ENCODE measurements around the gene ELOA. TPM values are rescaled to one million over a fixed set of nuclear protein-coding genes. Genes with fewer than 3 reads are reported as not detected.

ELOA gene
- total RNA-seq, 1 donor from 2014 or later, result 64.2 TPM

- no peak overlapping the region for H3K27ac ChIP-seq
- no peaks in the 10 kb centered on the region for H3K27me3 ChIP-seq (ENCODE audit: low read depth)
- peaks cover 74% of the 10 kb centered on the region for H3K36me3 ChIP-seq
- no peak overlapping the region for H3K4me3 ChIP-seq
- DNase-seq (no peak), ATAC-seq (no peak)
- peaks cover 6% of the 10 kb centered on the region for H3K4me1 ChIP-seq
- intact Hi-C loops (cut with DNase I), result no loop called here
- TF ChIP-seq, protein P1, sequence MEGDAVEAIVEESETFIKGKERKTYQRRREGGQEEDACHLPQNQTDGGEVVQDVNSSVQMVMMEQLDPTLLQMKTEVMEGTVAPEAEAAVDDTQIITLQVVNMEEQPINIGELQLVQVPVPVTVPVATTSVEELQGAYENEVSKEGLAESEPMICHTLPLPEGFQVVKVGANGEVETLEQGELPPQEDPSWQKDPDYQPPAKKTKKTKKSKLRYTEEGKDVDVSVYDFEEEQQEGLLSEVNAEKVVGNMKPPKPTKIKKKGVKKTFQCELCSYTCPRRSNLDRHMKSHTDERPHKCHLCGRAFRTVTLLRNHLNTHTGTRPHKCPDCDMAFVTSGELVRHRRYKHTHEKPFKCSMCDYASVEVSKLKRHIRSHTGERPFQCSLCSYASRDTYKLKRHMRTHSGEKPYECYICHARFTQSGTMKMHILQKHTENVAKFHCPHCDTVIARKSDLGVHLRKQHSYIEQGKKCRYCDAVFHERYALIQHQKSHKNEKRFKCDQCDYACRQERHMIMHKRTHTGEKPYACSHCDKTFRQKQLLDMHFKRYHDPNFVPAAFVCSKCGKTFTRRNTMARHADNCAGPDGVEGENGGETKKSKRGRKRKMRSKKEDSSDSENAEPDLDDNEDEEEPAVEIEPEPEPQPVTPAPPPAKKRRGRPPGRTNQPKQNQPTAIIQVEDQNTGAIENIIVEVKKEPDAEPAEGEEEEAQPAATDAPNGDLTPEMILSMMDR (IDR thresholded peaks at IDR 0.05), result no peak
- no peaks in the 10 kb centered on the region for H3K9me3 ChIP-seq
Observed at GRCh38 chr1:23763041-23763577, 19.8 kb downstream of the ELOA start.

- ATAC-seq (no peak), DNase-seq (no peak)
- intact Hi-C loops (cut with DNase I), result no loop called here
- Histone ChIP-seq H3K27ac (no peak overlapping the region), H3K4me1 (peaks cover 4% of the 10 kb centered on the region), H3K9me3 (no peaks in the 10 kb centered on the region), H3K27me3 (ENCODE audit: low read depth) (no peaks in the 10 kb centered on the region), H3K36me3 (peaks cover 43% of the 10 kb centered on the region), H3K4me3 (no peak overlapping the region)
- TF ChIP-seq, protein P1 (IDR thresholded peaks at IDR 0.05), result no peak
Observed at GRCh38 chr1:23768733-23769132, 25.5 kb downstream of the ELOA start.

DNA sequence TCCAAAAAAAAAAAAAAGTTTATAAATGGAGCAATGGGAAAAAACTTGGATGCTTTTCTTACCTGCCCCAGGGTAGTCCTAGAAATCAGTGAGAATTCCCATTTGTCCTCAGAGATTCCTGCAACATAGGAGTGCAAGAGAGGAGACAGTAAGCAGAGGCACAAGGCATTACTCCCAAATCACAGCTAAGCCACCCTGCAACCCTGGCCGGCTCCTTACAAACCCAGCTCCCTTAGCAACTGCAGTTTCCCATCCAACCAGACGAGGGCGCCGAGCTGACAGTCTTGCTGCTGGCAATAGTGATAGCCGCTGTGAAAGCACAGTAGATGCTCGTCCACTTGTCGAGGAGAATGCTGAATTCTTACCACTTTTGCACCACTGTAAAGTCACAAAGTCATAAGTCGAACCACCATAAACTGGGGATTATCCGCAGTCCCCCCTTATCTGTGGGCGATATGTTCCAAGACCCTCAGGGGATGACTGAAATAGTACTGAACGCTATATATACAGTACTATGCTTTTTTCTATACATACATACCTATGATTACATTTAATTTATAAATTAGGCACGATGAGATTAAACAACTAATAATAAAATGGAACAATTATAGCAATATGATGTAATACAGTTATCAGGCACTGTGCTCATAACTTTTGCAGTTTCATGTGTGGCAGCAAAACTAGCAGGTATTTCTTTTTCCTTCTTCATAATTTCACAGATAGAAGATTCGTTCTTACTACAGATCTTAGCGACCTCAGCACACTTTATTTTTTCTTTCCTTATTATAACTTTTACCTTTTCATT, 29.0 kb downstream of the ELOA start:
- Histone ChIP-seq H3K9me3 (no peaks in the 10 kb centered on the region), H3K36me3 (peaks cover 25% of the 10 kb centered on the region), H3K27me3 (ENCODE audit: low read depth) (no peaks in the 10 kb centered on the region), H3K4me1 (peaks cover 8% of the 10 kb centered on the region), H3K4me3 (no peak overlapping the region), H3K27ac (no peak overlapping the region)
- TF ChIP-seq, protein P1 (IDR thresholded peaks at IDR 0.05), result peak; percentile 94
- DNase-seq (peak; percentile 92), ATAC-seq (peak; percentile 92 to 95)
- intact Hi-C loops (cut with DNase I), result no loop called here

GRCh38 chr1:23772854-23773242, 29.6 kb downstream of the ELOA start:
- intact Hi-C loops (cut with DNase I), result no loop called here
- TF ChIP-seq, protein P1 (IDR thresholded peaks at IDR 0.05), result no peak
- peaks cover 21% of the 10 kb centered on the region for H3K36me3 ChIP-seq
- H3K4me3 ChIP-seq, result no peak overlapping the region
- no peak for DNase-seq
- no peaks in the 10 kb centered on the region for H3K9me3 ChIP-seq
- peaks cover 14% of the 10 kb centered on the region for H3K4me1 ChIP-seq
- no peak overlapping the region for H3K27ac ChIP-seq
- ATAC-seq, result no peak
- no peaks in the 10 kb centered on the region for H3K27me3 ChIP-seq (ENCODE audit: low read depth)

DNA sequence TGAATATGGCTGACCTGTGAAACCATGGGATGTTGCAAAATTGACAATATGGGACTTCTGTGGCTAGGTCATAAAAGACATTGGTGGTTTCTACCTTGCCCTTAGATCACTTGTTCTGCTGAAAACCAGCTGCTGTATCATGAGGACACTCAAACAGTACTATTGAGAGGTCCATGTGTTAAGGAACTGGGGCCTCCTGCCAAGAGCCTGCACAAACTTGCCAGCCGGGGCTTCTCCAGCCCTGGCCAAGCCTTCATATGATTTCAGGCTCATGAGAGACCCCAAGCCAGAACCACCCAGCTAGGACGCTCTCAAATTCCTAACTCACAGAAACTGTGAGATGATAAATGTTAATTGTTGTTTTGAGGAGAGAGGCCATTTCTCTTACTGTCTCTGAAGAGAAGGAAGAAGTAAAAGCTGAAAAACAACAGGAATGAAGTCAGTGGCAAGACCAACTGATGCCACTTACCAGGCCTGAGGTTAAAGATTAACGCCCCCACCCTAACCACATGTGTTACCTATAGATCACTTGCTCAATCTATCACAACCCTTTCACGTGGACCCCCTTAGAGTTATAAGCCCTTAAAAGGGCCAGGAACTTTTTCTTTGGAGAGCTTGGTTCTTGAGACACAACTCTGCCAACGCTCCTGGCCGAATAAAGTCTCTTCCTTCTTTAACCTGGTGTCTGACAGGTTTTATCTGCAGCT, 31.1 kb downstream of the ELOA start:
- intact Hi-C loops (cut with DNase I), result no loop called here
- no peaks in the 10 kb centered on the region for H3K27me3 ChIP-seq (ENCODE audit: low read depth)
- H3K9me3 ChIP-seq, result no peaks in the 10 kb centered on the region
- DNase-seq (no peak), ATAC-seq (no peak)
- TF ChIP-seq, protein P1 (IDR thresholded peaks at IDR 0.05), result no peak
- peaks cover 13% of the 10 kb centered on the region for H3K36me3 ChIP-seq
- no peak overlapping the region for H3K4me3 ChIP-seq
- H3K27ac ChIP-seq, result no peak overlapping the region
- peaks cover 20% of the 10 kb centered on the region for H3K4me1 ChIP-seq

All from lower lobe of right lung (tissue), 2 donors.